Panc1 (cell line): ENCODE data around the gene RASSF8.

Experiments
- CTCF ChIP-seq: fragments of 450-650 bp; IDR thresholded peaks from 2 replicates; pipeline ENCODE4 v1.5.1; 2017; ENCODE audit warnings: mild to moderate bottlenecking
- TCF7L2 ChIP-seq: IDR thresholded peaks from 2 replicates; pipeline ENCODE4 v1.6.1; 2011; ENCODE audit warnings: mild to moderate bottlenecking, low read depth, low read length, inconsistent platforms

- TF ChIP-seq CTCF: no peak
- no peak for TF ChIP-seq TCF7L2
Measured at GRCh38 chr12:25976289-25976688, 17.8 kb downstream of the RASSF8 start.
